Measurements from ENCODE around the gene CCDC33. TPM values are rescaled to one million over a fixed set of nuclear protein-coding genes. Genes with fewer than 3 reads are reported as not detected.
A peak's percentile ranks its signal among the peaks of the same experiment; 100 is the strongest.

The CCDC33 gene
- total and polyA plus RNA-seq, 4 experiments from 2014 or later: not detected

DNA sequence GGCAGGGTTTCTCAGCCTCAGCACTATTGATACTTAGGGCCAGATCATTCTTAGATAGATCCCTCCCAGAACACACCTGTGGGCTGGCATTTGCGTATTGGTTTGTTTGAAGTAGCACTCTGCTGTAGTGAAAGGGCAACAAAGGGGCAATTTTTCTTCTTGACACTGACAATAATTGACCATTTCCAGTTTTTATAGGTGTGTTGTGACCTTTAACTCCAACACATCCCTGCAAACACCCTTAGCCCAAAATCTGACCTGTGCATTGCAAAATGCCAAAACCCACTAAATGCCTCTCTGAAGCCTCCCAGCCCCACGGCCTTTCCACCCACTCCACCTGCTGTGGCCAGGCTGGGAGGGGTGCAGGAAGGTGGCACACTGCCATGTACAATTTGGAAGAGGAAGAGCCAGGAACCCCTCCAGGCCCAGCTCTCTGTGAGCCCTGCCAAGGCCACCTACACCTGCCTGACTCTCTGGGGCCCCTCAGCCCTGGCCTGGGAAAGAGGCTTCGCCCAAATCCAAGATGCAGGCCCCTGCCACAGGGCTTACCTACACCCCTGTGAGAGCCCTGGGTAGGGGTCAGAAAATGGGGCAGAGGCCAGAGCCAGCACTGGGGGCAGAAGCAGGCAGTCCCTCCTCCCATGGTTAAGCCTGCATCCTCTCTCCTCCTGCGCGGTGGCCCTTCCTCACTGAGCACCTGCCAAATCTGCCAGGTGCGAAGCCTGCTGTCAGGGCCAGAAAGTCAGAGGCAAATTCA, 140.9 kb downstream of the CCDC33 start:
- Histone ChIP-seq H3K36me3 (ENCODE audit: insufficient read depth, low read length) (no peaks in the 10 kb centered on the region), H3K27me3 (ENCODE audit: insufficient read depth, low read length) (no peaks in the 10 kb centered on the region), H3K27ac (ENCODE audit: low read depth, low read length) (no peak overlapping the region), H3K4me3 (ENCODE audit: low read length in 2 of 2) (no peak overlapping the region), H3K9me3 (ENCODE audit: control insufficient read depth in 1 of 2, low read length in 2 of 2) (no peaks in the 10 kb centered on the region), H3K4me1 (ENCODE audit: insufficient read depth, low read length) (peaks cover 22% of the 10 kb centered on the region)
- H3K27ac Mint-ChIP-seq: peak overlapping the region in 2 of 7 donors; percentile 15 to 21
- H3K36me3 Mint-ChIP-seq: no peaks in the 10 kb centered on the region
- no peaks in the 10 kb centered on the region for H3K27me3 Mint-ChIP-seq
- intact Hi-C loops (cut with micrococcal nuclease): loop anchor here (5.0 kb wide), 1 partner anchor 580 kb away; the partner anchor contains the start of gene RPP25
- peaks cover 0 to under 1% (median 0%) of the 10 kb centered on the region in 8 donors for H3K9me3 Mint-ChIP-seq
- H3K4me1 Mint-ChIP-seq: peaks cover 6 to 26% (median 15%) of the 10 kb centered on the region in 4 donors
- ChIA-PET CTCF (ENCODE audit: partially characterized antibody) (interaction anchor here (1.6 to 21.8 kb wide), 2 partner anchors 62 to 260 kb away, joined by 4 to 550 read pairs; partner anchors contain the start of gene SEMA7A), POLR2A (ENCODE audit: partially characterized antibody) (no interaction called here)
- no peak for DNase-seq
- no peak overlapping the region for H3K4me3 Mint-ChIP-seq

DNA sequence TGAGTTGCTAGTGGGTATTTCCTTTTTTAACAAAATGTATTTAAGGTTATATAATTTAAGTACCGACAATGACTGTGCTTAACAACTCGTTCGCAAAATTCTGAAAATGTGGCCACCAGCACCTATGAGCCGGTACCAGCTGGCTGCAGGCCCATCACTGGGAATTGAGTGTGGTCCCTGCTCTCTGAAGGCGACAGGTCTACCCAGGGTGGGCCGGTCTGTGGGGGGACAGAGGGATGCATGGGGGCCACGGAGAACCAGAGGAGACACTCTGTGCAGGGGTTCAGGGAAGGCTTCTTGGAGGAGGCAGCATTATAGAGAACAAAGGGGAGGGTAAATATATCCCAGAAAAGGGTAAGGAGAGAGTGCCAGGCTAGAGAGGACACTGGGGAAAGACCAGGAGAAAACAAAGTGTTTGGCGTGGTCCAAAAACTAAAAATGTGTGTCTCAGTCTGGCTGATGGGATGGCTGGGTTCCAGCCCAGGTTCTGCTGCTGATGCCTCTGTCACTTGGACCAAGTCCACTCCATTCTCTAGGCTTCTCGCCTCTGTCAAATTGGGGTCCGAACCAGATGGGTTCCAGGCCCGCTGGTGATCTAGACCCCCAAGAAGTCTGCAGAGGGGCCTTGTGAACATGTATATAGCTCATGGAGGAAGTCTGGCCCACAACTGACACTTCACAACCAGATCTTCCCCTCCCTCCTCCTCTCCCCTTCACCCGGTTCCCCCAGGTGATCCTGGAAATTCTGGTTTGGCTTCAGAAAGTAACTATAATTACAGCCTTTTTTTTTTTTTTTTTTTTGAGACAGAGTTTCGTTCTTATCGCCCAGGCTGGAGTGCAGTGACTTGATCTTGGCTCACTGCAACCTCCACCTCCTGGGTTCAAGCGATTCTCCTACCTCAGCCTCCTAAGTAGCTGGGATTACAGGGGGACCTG, 142.0 kb downstream of the CCDC33 start:
- ChIA-PET CTCF (ENCODE audit: partially characterized antibody) (interaction anchor here (0.7 to 21.8 kb wide), 5 partner anchors 25 to 390 kb away, joined by 3 to 550 read pairs (median 4); partner anchors contain the start of gene SEMA7A), POLR2A (ENCODE audit: partially characterized antibody) (no interaction called here)
- Mint-ChIP-seq H3K36me3 (no peaks in the 10 kb centered on the region), H3K4me3 (peak overlapping the region in 1 of 8 donors; percentile 35), H3K9me3 (no peaks in the 10 kb centered on the region), H3K27ac (peak overlapping the region in 1 of 7 donors; percentile 46), H3K4me1 (peaks cover 6 to 26% (median 15%) of the 10 kb centered on the region in 4 donors), H3K27me3 (no peaks in the 10 kb centered on the region)
- no peak overlapping the region for H3K4me3 ChIP-seq (ENCODE audit: low read length in 2 of 2)
- peaks cover 22% of the 10 kb centered on the region for H3K4me1 ChIP-seq (ENCODE audit: insufficient read depth, low read length)
- no peaks in the 10 kb centered on the region for H3K27me3 ChIP-seq (ENCODE audit: insufficient read depth, low read length)
- intact Hi-C loops (cut with micrococcal nuclease): loop anchor here (5.0 kb wide), 1 partner anchor 579 kb away; the partner anchor contains the start of gene RPP25
- no peaks in the 10 kb centered on the region for H3K9me3 ChIP-seq (ENCODE audit: control insufficient read depth in 1 of 2, low read length in 2 of 2)
- DNase-seq: no peak
- no peaks in the 10 kb centered on the region for H3K36me3 ChIP-seq (ENCODE audit: insufficient read depth, low read length)
- H3K27ac ChIP-seq (ENCODE audit: low read depth, low read length): no peak overlapping the region

DNA sequence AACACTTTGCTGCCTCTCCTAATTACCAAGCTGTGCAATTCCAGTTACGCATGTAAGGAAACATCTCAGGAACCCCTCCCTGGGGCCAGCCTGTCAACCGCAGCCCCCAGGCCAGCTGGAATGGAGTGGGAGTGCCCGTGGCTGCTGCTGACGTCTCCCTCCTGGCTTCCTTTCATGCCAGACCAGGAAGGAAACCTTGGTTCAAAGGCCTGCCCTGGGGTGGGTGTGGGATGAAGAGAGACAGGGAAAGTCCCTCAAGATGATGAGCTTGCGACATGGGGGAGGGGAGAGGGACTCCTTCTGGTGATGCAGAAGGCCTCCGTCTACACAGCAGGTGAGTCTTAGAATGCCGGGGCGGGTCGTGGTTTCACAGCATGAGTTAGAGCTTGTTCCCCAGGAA, 142.7 kb downstream of the CCDC33 start:
- no peaks in the 10 kb centered on the region for H3K27me3 Mint-ChIP-seq
- H3K4me3 Mint-ChIP-seq: no peak overlapping the region
- Histone ChIP-seq H3K27ac (ENCODE audit: low read depth, low read length) (no peak overlapping the region), H3K27me3 (ENCODE audit: insufficient read depth, low read length) (no peaks in the 10 kb centered on the region), H3K9me3 (ENCODE audit: control insufficient read depth in 1 of 2, low read length in 2 of 2) (no peaks in the 10 kb centered on the region), H3K36me3 (ENCODE audit: insufficient read depth, low read length) (no peaks in the 10 kb centered on the region), H3K4me1 (ENCODE audit: insufficient read depth, low read length) (peaks cover 28% of the 10 kb centered on the region), H3K4me3 (ENCODE audit: low read length in 2 of 2) (no peak overlapping the region)
- intact Hi-C loops (cut with micrococcal nuclease): loop anchor here (5.0 kb wide), 1 partner anchor 578 kb away; the partner anchor contains the start of gene RPP25
- no peaks in the 10 kb centered on the region for H3K9me3 Mint-ChIP-seq
- ChIA-PET CTCF (ENCODE audit: partially characterized antibody) (interaction anchor here (1.1 to 21.8 kb wide), 5 partner anchors 24 to 389 kb away, joined by 3 to 550 read pairs (median 3); partner anchors contain the start of gene SEMA7A), POLR2A (ENCODE audit: partially characterized antibody) (no interaction called here)
- H3K27ac Mint-ChIP-seq: peak overlapping the region in 1 of 7 donors; percentile 46
- DNase-seq: peak in 2 of 5 donors; percentile 22 to 70
- peaks cover 11 to 24% (median 19%) of the 10 kb centered on the region in 4 donors for H3K4me1 Mint-ChIP-seq
- no peaks in the 10 kb centered on the region for H3K36me3 Mint-ChIP-seq

DNA sequence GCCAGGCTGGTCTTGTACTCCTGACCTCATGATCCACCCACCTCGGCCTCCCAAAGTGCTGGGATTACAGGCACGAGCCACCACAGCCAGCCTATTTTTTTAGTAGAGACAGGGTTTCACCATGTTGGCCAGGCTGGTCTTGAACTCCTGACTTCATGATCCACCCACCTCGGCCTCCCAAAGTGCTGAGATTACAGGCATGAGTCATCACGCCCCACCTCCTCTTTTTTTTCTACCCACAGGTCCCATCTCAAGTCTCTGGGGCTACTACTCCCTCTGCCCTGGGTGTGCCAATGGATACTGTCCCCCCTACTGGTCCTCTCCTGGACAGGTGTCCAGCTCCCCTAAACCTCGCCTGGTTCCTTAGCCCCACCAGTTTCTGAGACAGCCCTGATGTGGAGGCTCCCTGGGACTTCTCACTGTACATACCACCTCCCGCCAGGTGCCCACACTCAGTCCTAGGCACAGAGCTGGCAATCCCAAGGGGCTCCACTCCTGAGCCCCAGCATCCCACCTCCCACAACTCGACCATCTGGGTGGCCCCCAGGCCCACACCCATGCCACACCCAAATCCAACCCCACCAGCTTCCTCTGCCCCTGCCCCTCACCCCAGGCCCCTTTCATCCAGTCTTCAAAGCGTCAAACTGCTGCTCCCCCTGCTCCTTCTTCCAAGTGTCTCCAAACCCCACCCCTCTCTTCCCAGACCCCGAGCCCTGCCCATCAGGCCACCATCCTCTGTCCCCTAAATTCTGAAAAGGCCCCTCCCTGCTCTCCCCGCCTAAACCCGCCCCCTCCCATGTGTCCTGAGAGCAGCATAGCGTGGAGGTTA, 144.4 kb downstream of the CCDC33 start:
- H3K27me3 Mint-ChIP-seq: no peaks in the 10 kb centered on the region
- ChIA-PET POLR2A (ENCODE audit: partially characterized antibody) (no interaction called here), CTCF (ENCODE audit: partially characterized antibody) (interaction anchor here (2.2 to 21.8 kb wide), 2 partner anchors 58 to 109 kb away, joined by 17 to 550 read pairs; partner anchors contain the start of gene SEMA7A)
- H3K27ac Mint-ChIP-seq: peak overlapping the region in 1 of 7 donors; percentile 53
- H3K27ac ChIP-seq (ENCODE audit: low read depth, low read length): no peak overlapping the region
- H3K4me3 ChIP-seq (ENCODE audit: low read length in 2 of 2): no peak overlapping the region
- H3K4me1 ChIP-seq (ENCODE audit: insufficient read depth, low read length): peaks cover 33% of the 10 kb centered on the region
- H3K9me3 Mint-ChIP-seq: no peaks in the 10 kb centered on the region
- no peaks in the 10 kb centered on the region for H3K9me3 ChIP-seq (ENCODE audit: control insufficient read depth in 1 of 2, low read length in 2 of 2)
- H3K27me3 ChIP-seq (ENCODE audit: insufficient read depth, low read length): no peaks in the 10 kb centered on the region
- H3K4me3 Mint-ChIP-seq: no peak overlapping the region
- intact Hi-C loops (cut with micrococcal nuclease): no loop called here
- H3K36me3 Mint-ChIP-seq: no peaks in the 10 kb centered on the region
- DNase-seq: no peak
- H3K4me1 Mint-ChIP-seq: peaks cover 9 to 26% (median 18%) of the 10 kb centered on the region in 4 donors
- no peaks in the 10 kb centered on the region for H3K36me3 ChIP-seq (ENCODE audit: insufficient read depth, low read length)

DNA sequence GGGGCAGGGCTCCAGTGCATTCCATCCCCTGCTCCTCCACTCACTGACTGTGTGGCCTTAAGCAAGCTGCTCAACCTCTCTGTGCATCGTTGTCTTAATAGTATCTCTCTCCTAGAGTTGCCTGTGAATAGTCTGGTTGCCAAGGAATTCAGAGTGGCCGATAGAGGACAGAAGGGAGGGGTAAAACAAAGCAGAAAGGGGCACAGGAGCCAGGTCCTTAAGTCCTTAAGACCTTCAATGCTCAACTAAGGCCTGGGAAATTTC, 145.0 kb downstream of the CCDC33 start:
- H3K4me3 ChIP-seq (ENCODE audit: low read length in 2 of 2): no peak overlapping the region
- Mint-ChIP-seq H3K4me1 (peaks cover 9 to 26% (median 18%) of the 10 kb centered on the region in 4 donors), H3K36me3 (no peaks in the 10 kb centered on the region), H3K27ac (no peak overlapping the region), H3K4me3 (no peak overlapping the region), H3K9me3 (no peaks in the 10 kb centered on the region), H3K27me3 (no peaks in the 10 kb centered on the region)
- H3K27me3 ChIP-seq (ENCODE audit: insufficient read depth, low read length): no peaks in the 10 kb centered on the region
- CTCF ChIA-PET (ENCODE audit: partially characterized antibody): interaction anchor here (0.6 to 21.8 kb wide), 3 partner anchors 42 to 109 kb away, joined by 3 to 550 read pairs (median 17); partner anchors contain the start of gene SEMA7A
- peaks cover 33% of the 10 kb centered on the region for H3K4me1 ChIP-seq (ENCODE audit: insufficient read depth, low read length)
- no peaks in the 10 kb centered on the region for H3K9me3 ChIP-seq (ENCODE audit: control insufficient read depth in 1 of 2, low read length in 2 of 2)
- intact Hi-C loops (cut with micrococcal nuclease): no loop called here
- no peak overlapping the region for H3K27ac ChIP-seq (ENCODE audit: low read depth, low read length)
- DNase-seq: no peak
- POLR2A ChIA-PET (ENCODE audit: partially characterized antibody): no interaction called here
- H3K36me3 ChIP-seq (ENCODE audit: insufficient read depth, low read length): no peaks in the 10 kb centered on the region

DNA sequence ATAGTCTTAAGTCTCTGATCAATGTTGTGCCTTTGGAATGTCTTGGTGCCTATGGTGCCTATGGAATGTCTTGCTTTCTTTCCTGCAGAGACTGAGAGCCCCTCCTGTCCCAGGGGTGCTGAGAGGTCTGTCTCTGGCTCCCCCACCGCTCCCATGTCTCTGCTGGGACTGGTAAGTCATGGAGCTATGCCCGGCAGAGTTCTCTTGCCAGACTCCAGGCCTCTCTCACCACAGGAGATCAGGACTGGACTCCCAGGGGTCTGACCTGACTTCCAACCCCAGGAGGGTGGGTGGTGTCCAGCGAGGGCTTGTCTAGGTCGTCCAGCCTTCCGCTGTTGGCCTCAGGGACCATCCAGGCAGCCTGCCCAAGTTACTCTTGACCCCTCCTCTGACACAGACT, 145.4 kb downstream of the CCDC33 start:
- no peak for DNase-seq
- H3K9me3 ChIP-seq (ENCODE audit: control insufficient read depth in 1 of 2, low read length in 2 of 2): no peaks in the 10 kb centered on the region
- CTCF ChIA-PET (ENCODE audit: partially characterized antibody): interaction anchor here (0.6 to 21.8 kb wide), 6 partner anchors 42 to 216 kb away, joined by 3 to 550 read pairs (median 4); partner anchors contain the start of gene SEMA7A
- POLR2A ChIA-PET (ENCODE audit: partially characterized antibody): no interaction called here
- Mint-ChIP-seq H3K9me3 (no peaks in the 10 kb centered on the region), H3K27ac (peak overlapping the region in 1 of 7 donors; percentile 15), H3K36me3 (no peaks in the 10 kb centered on the region), H3K4me1 (peaks cover 9 to 26% (median 18%) of the 10 kb centered on the region in 4 donors), H3K27me3 (no peaks in the 10 kb centered on the region), H3K4me3 (no peak overlapping the region)
- no peak overlapping the region for H3K4me3 ChIP-seq (ENCODE audit: low read length in 2 of 2)
- no peaks in the 10 kb centered on the region for H3K27me3 ChIP-seq (ENCODE audit: insufficient read depth, low read length)
- peaks cover 33% of the 10 kb centered on the region for H3K4me1 ChIP-seq (ENCODE audit: insufficient read depth, low read length)
- intact Hi-C loops (cut with micrococcal nuclease): no loop called here
- H3K36me3 ChIP-seq (ENCODE audit: insufficient read depth, low read length): no peaks in the 10 kb centered on the region
- H3K27ac ChIP-seq (ENCODE audit: low read depth, low read length): no peak overlapping the region
